CD4-positive, alpha-beta T cell (primary cell): ENCODE data around the gene PEAR1. TPM values are rescaled to one million over a fixed set of nuclear protein-coding genes. Genes with fewer than 3 reads are reported as not detected.

Experiments used
- ATAC-seq: fragments of 200-7000 bp; cut with Tn5 transposase; one replicate; pipeline ENCODE4 v1.10.0; 2022; ENCODE audit warnings: mild to moderate bottlenecking; ENCODE audit not compliant: poor library complexity
- CTCF ChIA-PET: fragments of 350-600 bp; sonication (Branson Sonifier 250); formaldehyde crosslinking; loops from one replicate; lab custom pipeline; 2021; ENCODE audit warnings: antibody characterized with exemption, inconsistent platforms; lab: Charles Lee
- POLR2A ChIA-PET: fragments of 350-600 bp; sonication (Branson Sonifier 250); formaldehyde crosslinking; loops from one replicate; lab custom pipeline; 2021; ENCODE audit warnings: antibody characterized with exemption, inconsistent platforms; lab: Charles Lee
- DNase-seq, 14 experiments: peaks; one replicate each; pipeline ENCODE4 v3.0.0-alpha.2; 2013 to 2020; ENCODE audit warnings: mixed read lengths in 2 of 14
- H3K27ac ChIP-seq, 2 donors: one replicate each; pipeline versions ENCODE4 v1.5.1 to v1.7.0; 2013; ENCODE audit warnings: low read length in 2 of 2, low read depth in 1 of 2, mild to moderate bottlenecking in 1 of 2
- H3K27me3 ChIP-seq, 2 experiments: 1 replicate in 1 of 2; 2 replicates in 1 of 2; pipeline versions ENCODE4 v1.6.1 to v1.7.0; 2013; ENCODE audit warnings: low read length in 2 of 2, control low read depth in 1 of 2, mild to moderate bottlenecking in 1 of 2, moderate library complexity in 1 of 2; ENCODE audit not compliant: insufficient read depth in 2 of 2, control insufficient read depth in 1 of 2
- H3K36me3 ChIP-seq: one replicate; pipeline ENCODE4 v1.6.1; 2013; ENCODE audit warnings: low read length, control low read depth; ENCODE audit not compliant: insufficient read depth
- H3K4me1 ChIP-seq: one replicate; pipeline ENCODE4 v1.6.1; 2013; ENCODE audit warnings: low read length, control low read depth; ENCODE audit not compliant: insufficient read depth
- H3K4me3 ChIP-seq: one replicate; pipeline ENCODE4 v1.5.1; 2013; ENCODE audit warnings: mild to moderate bottlenecking, low read length, moderate library complexity
- H3K9me3 ChIP-seq, 2 experiments: 1 replicate in 1 of 2; 2 replicates in 1 of 2; pipeline versions ENCODE4 v1.6.1 to v1.7.0; 2013; ENCODE audit warnings: low read length in 2 of 2, mild to moderate bottlenecking in 2 of 2, control low read depth in 1 of 2, moderate library complexity in 1 of 2; ENCODE audit not compliant: control insufficient read depth in 1 of 2, insufficient read depth in 1 of 2
- H3K27ac Mint-ChIP-seq: one replicate; pipeline ENCODE4 v1.8.0; 2020; ENCODE audit warnings: mixed read lengths
- H3K27me3 Mint-ChIP-seq: one replicate; pipeline ENCODE4 v1.8.0; 2021; ENCODE audit warnings: mixed read lengths
- H3K36me3 Mint-ChIP-seq: one replicate; pipeline ENCODE4 v1.8.0; 2021; ENCODE audit warnings: low read depth, mixed read lengths
- H3K4me1 Mint-ChIP-seq: one replicate; pipeline ENCODE4 v1.8.0; 2021; ENCODE audit warnings: low read depth, mixed read lengths
- H3K4me3 Mint-ChIP-seq: one replicate; pipeline ENCODE4 v1.8.0; 2020; ENCODE audit warnings: mild to moderate bottlenecking, mixed read lengths
- H3K9me3 Mint-ChIP-seq: one replicate; pipeline ENCODE4 v1.8.0; 2020; ENCODE audit warnings: mixed read lengths
- CTCF ChIP-seq: fragments of 200-600 bp; IDR thresholded peaks from one replicate; pipeline ENCODE4 v1.8.0; 2022; ENCODE audit warnings: antibody characterized with exemption, mild to moderate bottlenecking
- intact Hi-C, 2 experiments: fragments of 100-400 bp; cut with DNase I in 1 of 2; cut with micrococcal nuclease in 1 of 2; formaldehyde crosslinking; loops; one replicate each; pipeline versions ENCODE4 v1.15.1 to v1.9.0; 2023 to 2025; cut with DNase I, micrococcal nuclease
- total RNA-seq, 174 experiments: library from RNA in 2 of 174; stranded (reverse) in 2 of 174; gene quantifications; one replicate each; pipeline ENCODE4 v1.2.3 and lab custom pipeline; 2021 to 2026

PEAR1 gene
- total RNA-seq, 2 experiments from 2014 or later = 0.20 to 0.41 TPM

GRCh38 chr1:156887317-156887716 lies 6.2 kb upstream of the PEAR1 start:
- peaks cover 7% of the 10 kb centered on the region for H3K4me1 Mint-ChIP-seq
- no peak for TF ChIP-seq CTCF
- POLR2A ChIA-PET = no interaction called here
- no peak overlapping the region for H3K4me3 ChIP-seq
- H3K27me3 ChIP-seq = peaks cover 33 to 37% of the 10 kb centered on the region in 2 experiments
- no peak overlapping the region for H3K4me3 Mint-ChIP-seq
- no peaks in the 10 kb centered on the region for H3K36me3 Mint-ChIP-seq
- peaks cover 75% of the 10 kb centered on the region for H3K27me3 Mint-ChIP-seq
- no peaks in the 10 kb centered on the region for H3K9me3 Mint-ChIP-seq
- no peaks in the 10 kb centered on the region for H3K36me3 ChIP-seq
- DNase-seq = no peak
- no peak overlapping the region for H3K27ac ChIP-seq
- intact Hi-C loops = no loop called here
- no peak overlapping the region for H3K27ac Mint-ChIP-seq
- H3K9me3 ChIP-seq = no peaks in the 10 kb centered on the region
- no peak for ATAC-seq
- CTCF ChIA-PET = interaction anchor here (1.0 kb wide), 1 partner anchor 27 kb away, joined by 3 read pairs; no protein-coding TSS in a partner anchor
- H3K4me1 ChIP-seq = peaks cover 12% of the 10 kb centered on the region

GRCh38 chr1:156887734-156888133 lies 5.8 kb upstream of the PEAR1 start:
- H3K4me1 Mint-ChIP-seq = peaks cover 10% of the 10 kb centered on the region
- H3K36me3 Mint-ChIP-seq = no peaks in the 10 kb centered on the region
- ATAC-seq = no peak
- H3K4me3 ChIP-seq = no peak overlapping the region
- peaks cover 0 to 1% of the 10 kb centered on the region in 2 experiments for H3K9me3 ChIP-seq
- intact Hi-C loops = no loop called here
- no peak overlapping the region for H3K4me3 Mint-ChIP-seq
- H3K36me3 ChIP-seq = no peaks in the 10 kb centered on the region
- TF ChIP-seq CTCF = no peak
- H3K27me3 ChIP-seq = peaks cover 35 to 37% of the 10 kb centered on the region in 2 experiments
- H3K9me3 Mint-ChIP-seq = no peaks in the 10 kb centered on the region
- ChIA-PET CTCF (no interaction called here), POLR2A (no interaction called here)
- peaks cover 16% of the 10 kb centered on the region for H3K4me1 ChIP-seq
- DNase-seq = no peak
- peaks cover 78% of the 10 kb centered on the region for H3K27me3 Mint-ChIP-seq
- H3K27ac ChIP-seq = no peak overlapping the region
- H3K27ac Mint-ChIP-seq = no peak overlapping the region

GRCh38 chr1:156889802-156890580 lies 3.5 kb upstream of the PEAR1 start:
- DNase-seq (peak in 13 of 14 experiments; percentile 8 to 73 (median 47)), ATAC-seq (no peak)
- no peak overlapping the region for H3K4me3 ChIP-seq
- Mint-ChIP-seq H3K9me3 (no peaks in the 10 kb centered on the region), H3K36me3 (no peaks in the 10 kb centered on the region), H3K27ac (no peak overlapping the region), H3K27me3 (peaks cover 72% of the 10 kb centered on the region), H3K4me1 (peaks cover 16% of the 10 kb centered on the region), H3K4me3 (no peak overlapping the region)
- ChIA-PET POLR2A (no interaction called here), CTCF (interaction anchor here (0.7 to 3.2 kb wide), 11 partner anchors 8 to 200 kb away, joined by 3 to 19 read pairs (median 6); partner anchors contain the start of genes NTRK1 and PRCC)
- intact Hi-C loops = loop anchor here (1.0 to 5.0 kb wide), 5 partner anchors 37 to 93 kb away; no protein-coding TSS in a partner anchor
- no peak overlapping the region for H3K27ac ChIP-seq
- peaks cover 0 to 13% of the 10 kb centered on the region in 2 experiments for H3K9me3 ChIP-seq
- H3K27me3 ChIP-seq = peaks cover 44 to 48% of the 10 kb centered on the region in 2 experiments
- H3K36me3 ChIP-seq = no peaks in the 10 kb centered on the region
- peak; percentile 74 for TF ChIP-seq CTCF
- peaks cover 29% of the 10 kb centered on the region for H3K4me1 ChIP-seq
